ENCODE measurements around the gene LAMC1.

- TF ChIP-seq POLR2A (IDR thresholded peaks at IDR 0.05; ENCODE audit: low read length) (no peak), GATA1 (IDR thresholded peaks at IDR 0.05; ENCODE audit: low read depth, low read length) (no peak)
Measured at GRCh38 chr1:183105449-183105848, 82.2 kb downstream of the LAMC1 start.

Measured in erythroblast (primary cell).